DMS79 (cell line): Measurements from ENCODE around the gene GSK3A.

ENCODE experiments used
- DNase-seq: peaks from one replicate; lab custom pipeline; 2025; lab: John Stamatoyannopoulos, UW

GSK3A gene

DNA sequence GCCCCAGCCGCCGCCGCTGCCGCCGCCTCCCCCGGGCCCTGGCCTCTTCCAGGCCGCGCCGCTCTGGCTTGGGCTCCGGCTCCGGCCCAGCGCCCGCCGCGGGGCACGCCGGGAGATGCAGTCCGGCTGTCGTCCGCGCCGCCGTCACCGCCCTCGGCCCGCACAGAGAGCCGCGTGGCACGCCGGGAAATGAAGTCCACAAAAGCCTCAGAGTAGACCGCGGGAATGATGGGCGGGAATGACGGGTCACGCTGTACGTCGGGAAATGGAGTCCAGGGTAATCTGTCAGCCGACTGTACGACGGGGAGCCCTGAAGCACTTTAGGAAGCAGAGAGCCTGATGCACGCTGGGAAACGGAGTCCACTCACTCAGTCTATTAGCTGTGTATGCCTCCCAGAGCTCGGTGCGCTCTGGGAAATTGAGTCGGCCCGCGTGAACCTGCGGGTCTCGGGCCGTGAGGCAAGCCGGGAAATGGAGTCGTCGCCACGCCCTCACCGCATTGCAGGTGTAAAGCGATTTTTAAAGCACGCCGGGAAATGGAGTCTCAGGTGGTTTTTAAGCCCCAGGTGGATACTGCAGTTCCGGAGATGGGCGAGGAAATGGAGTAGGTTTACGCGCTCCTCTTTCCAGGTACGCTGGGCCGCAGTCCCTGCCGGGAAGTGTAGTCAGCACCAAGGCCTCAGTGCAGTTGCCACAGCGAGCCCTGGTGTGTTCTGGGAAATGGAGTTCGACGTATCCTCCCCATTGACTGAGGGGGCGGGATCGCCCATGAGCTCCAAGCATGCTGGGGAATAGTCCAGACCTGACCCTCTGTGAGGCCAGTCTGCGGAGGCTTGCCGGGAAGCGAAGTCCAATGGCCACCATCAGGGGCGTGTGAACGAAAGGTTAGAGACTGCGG is at the start of gene GSK3A:
GSK3A (minus strand) TSS at position 91 of the 898 bp plus-strand sequence. CDS start 137 bp downstream, outside the sequence.
- DNase-seq: peak; percentile 99

DNA sequence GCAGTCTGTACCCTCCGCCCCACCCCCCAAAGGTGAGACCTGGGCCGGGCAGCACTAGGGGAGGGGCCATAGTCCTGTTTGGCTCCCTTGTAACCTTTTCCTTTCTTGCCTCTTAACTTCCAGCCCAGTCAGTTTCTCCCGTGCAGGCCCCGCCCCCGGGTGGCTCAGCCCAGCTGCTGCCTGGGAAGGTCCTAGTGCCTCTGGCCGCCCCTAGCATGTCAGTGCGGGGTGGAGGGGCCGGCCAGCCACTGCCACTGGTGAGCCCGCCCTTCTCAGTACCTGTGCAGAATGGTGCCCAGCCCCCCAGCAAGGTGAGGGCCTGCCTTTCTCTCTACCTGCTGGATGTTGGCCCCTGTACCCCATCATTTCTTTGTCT is 49.0 kb upstream of the GSK3A start:
- no peak for DNase-seq

DNA sequence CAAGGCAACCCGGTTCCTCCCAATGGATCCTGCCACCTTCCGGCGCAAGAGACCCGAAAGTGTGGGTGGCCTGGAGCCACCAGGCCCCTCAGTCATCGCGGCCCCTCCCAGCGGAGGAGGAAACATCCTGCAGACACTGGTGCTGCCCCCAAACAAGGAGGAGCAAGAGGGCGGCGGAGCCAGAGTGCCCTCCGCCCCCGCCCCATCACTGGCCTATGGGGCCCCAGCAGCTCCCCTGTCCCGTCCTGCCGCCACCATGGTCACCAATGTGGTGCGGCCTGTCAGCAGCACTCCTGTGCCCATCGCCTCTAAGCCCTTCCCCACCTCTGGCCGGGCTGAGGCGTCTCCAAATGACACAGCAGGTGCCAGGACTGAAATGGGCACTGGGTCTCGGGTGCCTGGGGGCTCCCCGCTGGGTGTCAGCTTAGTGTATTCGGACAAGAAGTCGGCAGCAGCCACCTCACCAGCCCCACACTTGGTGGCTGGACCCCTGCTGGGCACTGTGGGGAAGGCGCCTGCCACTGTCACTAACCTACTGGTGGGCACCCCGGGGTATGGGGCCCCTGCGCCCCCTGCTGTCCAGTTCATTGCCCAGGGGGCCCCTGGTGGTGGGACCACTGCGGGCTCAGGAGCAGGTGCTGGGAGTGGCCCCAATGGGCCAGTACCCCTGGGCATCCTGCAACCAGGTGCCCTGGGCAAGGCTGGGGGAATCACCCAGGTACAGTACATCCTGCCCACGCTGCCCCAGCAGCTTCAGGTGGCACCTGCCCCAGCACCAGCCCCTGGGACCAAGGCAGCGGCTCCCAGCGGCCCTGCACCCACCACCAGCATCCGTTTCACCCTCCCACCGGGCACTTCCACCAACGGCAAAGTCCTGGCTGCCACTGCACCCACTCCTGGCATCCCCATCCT is 48.4 kb upstream of the GSK3A start:
- DNase-seq: no peak

DNA sequence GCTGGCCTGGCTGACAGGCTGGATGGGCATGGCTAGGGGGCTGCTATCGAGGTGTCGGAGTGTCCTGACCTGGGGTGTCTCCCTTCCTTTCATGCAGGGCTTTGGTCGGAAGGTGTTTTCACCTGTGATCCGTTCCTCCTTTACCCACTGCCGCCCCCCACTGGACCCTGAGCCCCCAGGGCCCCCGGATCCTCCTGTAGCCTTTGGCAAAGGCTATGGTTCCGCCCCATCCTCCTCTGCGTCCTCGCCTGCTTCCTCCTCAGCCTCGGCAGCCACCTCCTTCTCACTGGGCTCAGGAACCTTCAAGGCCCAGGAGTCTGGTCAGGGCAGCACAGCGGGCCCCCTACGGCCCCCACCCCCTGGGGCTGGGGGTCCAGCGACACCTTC is 47.7 kb upstream of the GSK3A start:
- no peak for DNase-seq

DNA sequence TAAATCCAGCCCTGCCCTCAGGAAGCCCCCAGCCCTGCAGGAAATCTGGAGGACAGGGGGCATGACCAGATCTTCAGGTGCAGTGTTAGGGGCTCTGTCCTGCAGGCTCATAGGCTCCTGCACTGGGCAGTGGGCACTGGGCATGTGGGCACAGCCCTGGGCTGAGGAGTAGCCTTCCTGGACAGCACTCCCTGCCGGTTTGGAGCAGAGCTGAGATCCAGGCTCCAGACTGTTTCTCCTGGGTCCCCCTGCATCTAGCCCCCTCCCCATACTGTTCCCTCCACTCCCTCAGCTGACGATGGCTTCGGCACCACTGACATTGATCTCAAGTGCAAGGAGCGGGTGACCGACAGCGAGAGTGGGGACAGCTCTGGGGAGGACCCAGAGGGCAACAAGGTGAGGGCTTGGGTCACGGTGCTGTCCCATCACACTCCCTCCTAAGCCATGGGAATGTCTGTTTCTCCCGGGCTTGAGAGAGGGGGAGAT is 47.2 kb upstream of the GSK3A start:
- no peak for DNase-seq

DNA sequence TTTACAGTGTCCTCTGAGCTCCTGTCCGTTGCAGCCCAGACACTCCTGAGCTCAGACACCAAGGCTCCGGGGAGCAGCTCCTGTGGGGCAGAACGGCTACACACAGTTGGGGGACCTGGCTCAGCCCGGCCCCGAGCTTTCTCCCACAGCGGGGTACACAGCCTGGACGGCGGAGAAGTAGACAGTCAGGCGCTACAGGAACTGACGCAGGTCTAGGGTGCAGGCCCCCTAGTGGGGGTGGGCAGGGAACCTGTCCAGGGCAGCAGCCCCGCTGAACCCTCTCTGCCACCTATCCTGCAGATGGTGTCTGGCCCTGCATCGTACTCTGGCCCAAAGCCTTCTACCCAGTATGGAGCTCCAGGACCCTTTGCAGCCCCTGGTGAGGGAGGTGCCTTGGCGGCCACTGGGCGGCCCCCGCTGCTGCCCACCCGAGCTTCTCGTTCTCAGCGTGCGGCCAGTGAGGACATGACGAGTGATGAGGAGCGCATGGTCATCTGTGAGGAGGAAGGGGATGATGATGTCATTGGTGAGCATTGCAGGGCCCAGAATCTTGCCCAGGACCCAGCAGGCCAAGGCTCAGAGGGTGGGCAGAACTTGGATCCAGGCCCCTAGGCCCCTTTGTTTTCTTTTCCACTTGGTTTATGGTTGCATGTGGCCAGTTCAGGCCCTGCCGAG is 46.6 kb upstream of the GSK3A start:
- DNase-seq: no peak

DNA sequence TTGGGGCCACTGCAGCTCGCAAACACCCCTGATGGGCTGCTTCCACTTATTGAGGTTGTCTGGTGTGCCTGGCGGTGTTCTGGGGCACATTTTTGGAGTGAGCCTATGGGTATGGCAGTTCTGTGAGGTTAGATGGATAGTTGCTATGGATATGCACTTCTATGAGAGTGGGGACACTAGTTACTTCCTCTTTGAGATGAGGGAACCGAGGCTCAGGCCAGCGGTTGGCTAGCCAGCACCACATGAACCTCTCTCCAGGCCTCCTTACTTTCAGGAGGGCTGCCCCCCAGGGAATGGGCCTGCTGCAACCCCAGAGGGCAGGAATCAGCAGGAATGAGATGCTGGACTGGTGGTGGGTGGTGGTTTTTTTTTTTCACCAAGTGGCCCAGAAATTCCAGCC is 46.0 kb upstream of the GSK3A start:
- DNase-seq: no peak

DNA sequence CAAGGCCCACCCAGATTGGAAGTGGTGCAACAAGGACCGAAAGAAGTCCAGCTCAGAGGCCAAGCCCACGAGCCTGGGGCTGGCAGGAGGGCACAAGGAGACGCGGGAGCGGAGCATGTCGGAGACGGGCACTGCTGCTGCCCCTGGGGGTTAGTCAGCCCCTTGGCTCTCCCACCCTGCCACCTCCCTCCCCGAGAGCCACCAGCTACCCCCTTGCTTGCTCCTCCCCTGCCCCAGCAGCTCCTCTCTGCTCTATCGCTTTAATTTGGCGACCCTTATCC is 45.4 kb upstream of the GSK3A start:
- DNase-seq: no peak

DNA sequence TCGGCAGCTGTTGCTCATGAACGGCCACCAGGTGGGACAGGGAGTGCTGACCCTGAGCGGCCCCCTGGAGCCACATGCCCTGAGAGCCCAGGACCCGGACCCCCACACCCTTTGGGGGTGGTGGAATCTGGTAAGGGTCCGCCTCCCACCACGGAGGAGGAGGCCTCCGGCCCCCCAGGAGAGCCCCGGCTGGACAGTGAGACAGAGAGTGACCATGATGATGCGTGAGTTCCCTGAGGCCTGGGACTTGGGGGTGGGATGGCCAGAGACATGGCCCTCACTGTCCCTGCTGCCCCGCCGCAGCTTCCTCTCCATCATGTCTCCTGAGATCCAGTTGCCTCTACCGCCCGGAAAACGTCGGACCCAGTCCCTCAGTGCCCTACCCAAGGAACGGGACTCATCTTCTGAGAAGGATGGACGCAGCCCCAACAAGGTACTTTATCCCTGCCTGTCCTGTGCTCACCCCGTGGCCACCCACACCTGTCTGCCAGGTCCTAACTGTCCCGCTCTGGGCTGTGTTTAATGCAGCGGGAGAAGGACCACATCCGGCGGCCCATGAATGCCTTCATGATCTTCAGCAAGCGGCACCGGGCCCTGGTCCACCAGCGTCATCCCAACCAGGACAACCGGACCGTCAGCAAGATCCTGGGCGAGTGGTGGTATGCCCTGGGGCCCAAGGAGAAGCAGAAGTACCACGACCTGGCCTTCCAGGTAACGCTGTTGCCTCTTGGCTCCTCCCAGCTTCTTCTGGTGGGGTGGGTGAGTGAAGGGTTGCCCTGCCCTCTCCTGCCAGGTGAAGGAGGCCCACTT is 44.8 kb upstream of the GSK3A start:
- DNase-seq: no peak

DNA sequence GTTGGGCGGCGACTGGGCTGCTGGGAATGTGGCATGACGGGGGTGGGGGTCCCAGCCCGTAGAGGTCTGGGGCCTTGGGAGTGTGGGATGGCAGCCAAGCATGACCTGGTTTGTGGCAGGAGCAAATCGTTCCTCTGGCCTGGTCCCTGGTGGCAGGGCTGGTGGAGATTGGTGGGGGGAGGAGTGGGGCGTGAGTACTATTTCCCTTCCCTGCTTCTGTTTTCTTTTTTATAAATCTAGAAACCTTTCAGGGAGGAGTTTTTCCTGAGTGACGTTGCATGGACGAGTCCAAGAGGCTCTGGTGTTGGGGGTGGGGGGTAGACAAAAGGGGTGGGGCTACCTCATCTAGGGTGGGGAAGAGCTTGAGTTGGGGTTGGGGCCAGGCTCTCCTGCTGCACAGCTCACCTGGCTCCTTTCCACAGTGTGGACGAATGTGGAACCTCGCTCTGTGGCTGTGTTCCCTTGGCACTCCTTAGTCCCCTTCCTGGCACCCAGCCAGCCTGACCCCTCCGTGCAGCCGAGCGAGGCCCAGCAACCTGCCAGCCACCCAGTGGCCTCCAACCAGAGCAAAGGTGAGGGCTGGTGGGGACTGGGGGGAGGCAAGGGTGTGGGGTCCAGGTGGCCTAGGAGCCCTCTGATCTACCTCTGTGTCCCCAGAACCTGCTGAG is 44.1 kb upstream of the GSK3A start:
- DNase-seq: peak; percentile 21

DNA sequence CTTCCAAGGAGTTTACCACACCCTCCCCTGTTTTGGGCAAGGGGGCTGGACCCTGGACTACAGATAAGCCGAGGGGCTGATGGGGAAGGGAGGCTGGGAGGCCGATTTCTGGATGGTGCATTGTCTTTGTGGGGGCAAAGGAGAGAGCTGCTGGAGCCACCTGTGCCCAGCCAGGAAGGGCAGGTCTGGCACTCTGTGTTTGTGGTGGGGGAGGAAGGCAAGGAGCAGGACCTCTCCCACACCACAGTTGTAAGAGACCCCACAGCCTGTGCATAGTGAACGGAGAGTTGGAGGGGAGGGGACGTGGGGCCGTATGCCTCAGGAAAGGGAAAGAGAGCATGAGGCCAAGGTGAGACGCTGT is 43.6 kb upstream of the GSK3A start:
- DNase-seq: no peak

DNA sequence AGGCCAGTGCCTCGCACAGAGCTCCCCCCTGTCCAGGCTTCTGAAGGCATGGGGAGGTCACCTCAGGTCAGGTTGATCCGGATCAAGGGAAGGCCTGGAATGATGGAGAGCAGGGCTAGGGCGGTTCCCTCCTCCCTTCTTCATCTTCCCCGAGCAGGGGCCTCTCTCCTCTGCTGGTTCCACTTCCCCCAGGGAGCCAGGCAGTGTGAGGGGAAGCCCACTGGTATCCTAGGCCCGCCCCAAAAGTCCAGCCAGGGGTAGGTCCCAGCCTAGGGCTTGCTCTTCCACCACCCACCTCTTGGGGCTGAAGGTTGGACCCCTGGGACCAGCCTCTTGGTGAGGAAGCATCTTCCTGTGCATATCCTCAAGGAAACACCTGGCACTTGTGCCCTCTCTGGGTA is 43.1 kb upstream of the GSK3A start:
- no peak for DNase-seq

DNA sequence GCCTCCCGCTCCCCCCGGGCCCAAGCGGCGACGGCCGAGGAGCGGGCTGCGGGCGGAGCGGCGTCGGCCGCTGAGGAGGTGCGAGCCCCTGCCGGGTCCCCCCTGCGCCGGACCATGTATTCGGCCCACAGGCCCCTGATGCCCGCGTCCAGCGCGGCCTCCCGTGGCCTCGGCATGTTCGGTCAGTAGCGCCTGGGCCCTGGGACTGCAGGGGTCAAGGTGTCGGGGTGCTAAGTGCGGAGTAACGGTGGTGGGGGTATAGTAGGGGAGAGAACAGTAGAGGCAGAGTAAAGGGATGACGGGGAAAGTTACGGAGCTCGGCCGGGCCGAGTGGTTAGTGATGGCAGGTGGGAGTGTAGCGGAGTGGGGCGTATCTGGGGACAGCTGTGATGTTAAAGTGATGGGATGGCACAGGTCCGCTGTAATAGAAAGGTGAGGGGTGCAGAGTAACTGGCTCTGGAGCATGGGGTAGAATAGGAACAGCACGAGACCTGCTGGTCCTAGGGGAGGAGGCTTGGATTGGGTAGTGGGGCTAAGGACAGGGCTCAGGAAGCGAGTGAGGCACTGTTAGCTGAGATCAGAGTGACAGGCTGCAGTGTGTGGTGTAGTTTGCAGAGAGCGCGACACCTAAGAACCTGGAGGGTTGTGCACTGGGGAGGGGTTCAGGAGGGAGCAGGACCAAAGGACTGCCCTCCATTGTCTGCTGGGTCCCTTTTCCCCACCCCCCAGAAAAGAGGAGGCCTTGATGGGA is 42.4 kb upstream of the GSK3A start:
- DNase-seq: no peak

DNA sequence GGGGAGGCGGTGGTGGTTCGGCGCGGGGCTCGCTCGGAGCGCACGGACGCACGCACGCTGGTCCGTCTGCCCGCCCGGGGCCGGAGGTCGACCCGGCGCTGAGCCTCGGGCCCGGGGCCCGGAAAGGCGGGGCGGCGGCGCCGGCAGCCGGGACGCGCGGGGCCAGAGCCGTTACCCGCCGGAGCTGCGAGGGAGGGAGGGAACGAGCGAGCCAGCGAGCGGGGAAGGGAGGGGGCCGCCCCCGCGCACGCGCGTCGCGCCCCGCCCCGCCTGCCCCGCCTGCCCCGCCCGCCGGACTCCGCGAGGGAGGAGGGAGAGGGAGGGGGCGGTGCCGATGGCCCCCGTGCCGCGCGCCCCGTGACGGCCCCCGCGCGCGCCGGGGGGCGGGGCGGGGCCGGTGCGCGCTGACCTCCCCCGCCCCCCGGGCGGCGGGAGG is 41.7 kb upstream of the GSK3A start:
- DNase-seq: peak; percentile 18

DNA sequence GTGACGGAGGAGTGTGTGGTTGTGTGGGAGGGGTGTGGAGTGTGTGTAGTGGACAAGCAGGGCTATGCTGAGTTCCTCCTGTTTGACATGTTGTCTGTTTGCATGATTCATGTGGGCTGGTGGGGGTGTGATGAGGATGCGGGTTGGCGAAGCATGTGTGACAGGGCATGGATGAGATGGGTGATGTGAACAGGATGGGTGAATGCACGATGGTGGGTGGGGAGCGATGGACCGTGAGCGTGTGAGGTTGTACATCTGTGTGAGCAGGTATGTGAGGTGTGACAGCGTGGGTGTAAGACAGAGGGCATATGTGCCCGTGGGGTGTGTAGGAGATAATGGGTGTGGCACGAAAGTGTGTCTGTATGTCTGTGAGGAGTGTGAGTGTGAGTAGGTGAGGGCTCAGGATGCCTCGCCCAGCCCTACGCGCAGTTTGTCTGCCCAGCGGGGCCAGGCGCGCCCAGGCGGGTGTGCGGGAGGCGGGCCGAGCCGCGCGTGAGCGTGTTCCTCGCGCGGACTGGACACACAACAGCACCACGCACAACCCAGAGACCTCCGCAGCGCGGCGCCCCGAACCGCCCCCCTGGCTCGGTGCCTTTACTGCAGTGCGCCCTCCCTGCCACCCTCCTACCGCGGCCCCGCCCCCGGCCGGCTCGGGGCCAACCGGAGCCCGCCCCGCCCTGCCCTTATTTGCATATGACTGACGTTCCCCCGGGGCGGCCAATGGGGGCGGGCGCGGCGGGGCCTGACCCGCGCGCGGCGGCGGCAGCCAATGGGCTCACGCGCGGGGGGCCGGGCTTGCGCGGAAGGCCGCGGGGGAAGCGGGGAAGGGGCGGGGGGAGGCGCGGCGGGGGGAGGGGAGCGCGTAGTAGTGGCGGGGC is 41.0 kb upstream of the GSK3A start:
- peak; percentile 77 for DNase-seq

DNA sequence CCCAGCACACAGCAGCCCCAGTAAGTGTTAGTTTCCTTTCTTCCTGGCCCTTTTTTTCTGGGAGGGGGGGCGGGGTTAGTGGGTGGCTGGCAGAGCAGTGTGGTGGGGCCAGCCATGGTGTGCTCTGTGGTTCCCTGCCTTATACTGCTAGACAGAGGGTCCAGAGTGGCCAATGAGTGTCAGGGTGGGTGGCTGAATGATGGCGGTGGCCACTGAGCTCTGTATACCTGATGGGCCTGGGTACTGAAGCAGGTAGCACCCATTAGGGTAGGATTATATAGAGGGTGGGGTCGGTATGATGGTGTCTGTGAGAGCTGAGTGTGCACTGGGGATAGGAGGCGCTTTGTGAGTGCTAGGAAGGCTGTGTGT is 40.4 kb upstream of the GSK3A start:
- no peak for DNase-seq

DNA sequence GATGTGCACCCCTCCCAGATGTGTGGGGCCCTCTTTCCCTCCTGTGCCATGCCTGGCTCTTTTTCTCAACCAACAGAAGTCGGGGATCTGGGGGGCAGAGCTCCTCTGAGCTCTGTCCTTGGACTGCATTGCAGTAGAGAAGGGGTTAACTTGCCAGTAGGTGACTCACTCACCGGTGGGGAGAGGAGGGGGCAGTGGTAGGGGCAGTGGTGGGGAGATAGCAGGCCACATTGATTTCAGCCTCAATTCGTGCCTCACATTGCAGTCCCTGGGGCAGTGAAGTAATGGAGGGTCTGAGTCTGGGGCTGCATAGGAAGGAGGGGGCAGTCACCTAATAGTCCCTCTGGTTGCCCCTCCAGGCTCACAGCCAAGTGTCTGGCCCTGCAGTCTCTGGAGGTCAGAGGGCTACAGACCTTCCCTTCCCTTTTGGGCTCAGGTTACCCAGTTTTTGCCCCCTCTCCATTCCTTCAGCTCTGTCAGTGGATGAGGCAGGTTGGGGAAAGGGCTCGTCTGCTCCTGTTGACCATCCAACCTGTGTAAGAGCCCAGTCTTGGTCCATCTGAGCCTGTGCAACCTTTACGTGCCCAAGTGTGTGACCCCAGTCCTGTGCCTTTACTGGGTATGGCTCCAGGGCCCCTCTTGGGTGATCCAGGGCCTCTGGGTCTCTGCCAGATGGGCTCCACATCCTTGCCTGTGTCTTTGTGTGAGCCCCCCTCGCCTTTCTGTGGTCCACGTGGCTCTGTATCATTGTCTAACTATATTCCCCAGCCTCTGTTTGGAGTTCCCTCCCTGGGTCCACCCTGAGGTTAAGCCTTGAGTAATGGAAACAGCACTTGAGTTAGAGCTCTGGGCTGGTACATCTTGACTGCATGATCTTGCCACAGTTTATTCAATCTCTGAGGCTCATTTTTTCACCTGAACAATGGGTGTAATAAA is 39.7 kb upstream of the GSK3A start:
- no peak for DNase-seq

DNA sequence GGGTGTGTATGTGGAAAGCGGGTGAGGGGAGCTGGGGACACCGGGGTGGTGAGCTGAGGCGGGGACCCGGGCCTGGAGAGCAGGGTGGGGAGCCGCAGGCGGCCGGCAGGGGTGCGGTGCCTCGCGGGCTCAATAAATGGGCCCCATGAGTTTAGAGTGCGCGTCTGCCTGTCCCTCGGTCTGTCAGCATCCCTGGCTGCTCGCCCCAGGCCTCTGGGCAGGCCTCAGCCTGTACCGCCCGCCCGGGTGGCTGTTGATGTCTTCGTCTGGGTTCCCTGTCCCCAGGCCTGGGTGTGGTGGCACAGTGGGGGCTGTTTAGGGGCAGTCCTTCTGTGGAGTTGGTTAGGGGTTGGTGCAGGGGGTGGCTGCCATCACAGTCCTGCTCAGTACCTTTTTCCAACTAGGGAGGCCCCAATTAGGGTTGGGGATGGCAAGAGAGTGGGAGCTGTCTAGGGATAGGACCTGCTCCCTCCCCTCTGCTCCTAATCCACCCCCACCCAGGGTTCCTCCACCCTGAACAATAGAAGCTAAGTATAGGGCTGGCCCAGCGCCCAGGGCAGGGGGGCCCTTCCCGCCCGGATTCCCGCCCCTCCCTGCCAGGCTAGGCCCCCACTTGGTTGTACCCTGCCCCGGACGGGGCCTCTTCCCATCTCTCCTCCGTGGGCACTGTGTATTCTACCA is 38.9 kb upstream of the GSK3A start:
- peak; percentile 35 for DNase-seq
